RKO (cell line): ENCODE data around the gene PPCS.
A peak's percentile ranks its signal among the peaks of the same experiment; 100 is the strongest.
"Not testable (repeated sequence)": the region's sequence is repeated elsewhere in the genome, so short reads cannot be mapped to it uniquely, and the experiment has no call there.

Experiments
- DNase-seq: peaks from one replicate; pipeline ENCODE4 v3.0.0-alpha.2; 2016; ENCODE audit warnings: low spot score

The PPCS gene

DNA sequence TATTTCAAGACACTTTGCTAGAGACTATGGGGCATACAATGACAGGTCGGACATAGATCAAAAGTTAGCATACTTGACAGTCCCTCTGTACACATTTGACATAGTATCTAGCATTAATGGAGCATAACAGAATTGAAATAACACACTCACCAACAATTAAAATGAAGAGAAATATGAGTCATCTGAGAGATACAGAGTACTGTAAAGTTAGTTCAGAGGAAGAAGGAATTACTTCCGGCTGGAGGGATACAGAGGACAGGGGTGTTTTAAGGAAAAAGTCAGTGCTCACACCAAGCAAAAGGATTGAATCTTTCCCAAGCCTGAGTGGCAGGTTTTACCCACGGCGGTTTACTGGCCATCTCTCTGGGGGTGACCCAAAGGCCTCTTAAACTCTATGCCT is 3.0 kb upstream of the PPCS start:
- DNase-seq: no peak

DNA sequence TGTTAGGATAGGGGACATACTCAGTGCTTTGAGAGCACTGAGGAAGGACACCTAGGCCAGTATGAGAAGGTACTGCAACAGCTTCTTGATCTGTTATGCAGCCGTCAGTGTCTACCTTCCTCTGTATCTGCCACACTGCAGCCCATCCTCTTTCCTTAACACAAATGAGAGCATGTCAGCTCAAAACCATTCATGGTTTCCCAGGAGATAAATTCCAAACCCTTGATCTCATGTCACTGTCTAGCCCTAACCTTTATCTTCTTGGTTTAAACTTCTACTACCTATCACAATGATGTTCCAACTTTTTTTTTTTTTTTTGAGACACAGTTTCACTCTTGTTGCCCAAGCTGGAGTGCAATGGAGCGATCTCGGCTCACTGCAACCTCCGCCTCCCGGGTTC is 1.9 kb upstream of the PPCS start:
- no peak for DNase-seq

DNA sequence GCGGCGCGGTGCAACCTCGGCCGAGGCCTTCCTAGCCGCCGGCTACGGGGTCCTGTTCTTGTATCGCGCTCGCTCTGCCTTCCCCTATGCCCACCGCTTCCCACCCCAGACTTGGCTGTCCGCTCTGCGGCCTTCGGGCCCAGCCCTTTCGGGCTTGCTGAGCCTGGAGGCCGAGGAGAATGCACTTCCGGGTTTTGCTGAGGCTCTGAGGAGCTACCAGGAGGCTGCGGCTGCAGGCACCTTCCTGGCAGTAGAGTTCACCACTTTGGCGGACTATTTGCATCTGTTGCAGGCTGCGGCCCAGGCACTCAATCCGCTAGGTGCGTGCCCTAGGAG is 379 bp downstream of the PPCS start:
- DNase-seq: peak; percentile 74

DNA sequence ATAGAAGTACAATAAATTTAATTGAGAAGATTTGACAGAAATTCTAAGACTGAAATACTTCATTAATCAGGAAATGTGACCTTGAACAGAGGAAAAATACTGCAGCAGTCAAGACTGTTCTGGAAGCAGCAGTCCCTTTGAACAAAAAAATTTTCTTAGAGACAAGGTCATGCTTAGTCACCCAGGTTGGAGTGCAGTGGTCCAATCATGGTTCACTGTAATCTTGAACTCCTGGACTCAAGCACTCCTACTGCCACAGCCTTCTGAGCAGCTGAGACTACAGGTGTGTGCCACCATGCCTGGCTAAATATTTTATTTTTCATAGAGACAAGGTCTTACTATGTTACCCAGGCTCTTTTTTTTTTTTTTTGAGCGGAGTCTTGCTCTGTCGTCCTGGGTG is 4.9 kb downstream of the PPCS start:
- peak; percentile 29 for DNase-seq

DNA sequence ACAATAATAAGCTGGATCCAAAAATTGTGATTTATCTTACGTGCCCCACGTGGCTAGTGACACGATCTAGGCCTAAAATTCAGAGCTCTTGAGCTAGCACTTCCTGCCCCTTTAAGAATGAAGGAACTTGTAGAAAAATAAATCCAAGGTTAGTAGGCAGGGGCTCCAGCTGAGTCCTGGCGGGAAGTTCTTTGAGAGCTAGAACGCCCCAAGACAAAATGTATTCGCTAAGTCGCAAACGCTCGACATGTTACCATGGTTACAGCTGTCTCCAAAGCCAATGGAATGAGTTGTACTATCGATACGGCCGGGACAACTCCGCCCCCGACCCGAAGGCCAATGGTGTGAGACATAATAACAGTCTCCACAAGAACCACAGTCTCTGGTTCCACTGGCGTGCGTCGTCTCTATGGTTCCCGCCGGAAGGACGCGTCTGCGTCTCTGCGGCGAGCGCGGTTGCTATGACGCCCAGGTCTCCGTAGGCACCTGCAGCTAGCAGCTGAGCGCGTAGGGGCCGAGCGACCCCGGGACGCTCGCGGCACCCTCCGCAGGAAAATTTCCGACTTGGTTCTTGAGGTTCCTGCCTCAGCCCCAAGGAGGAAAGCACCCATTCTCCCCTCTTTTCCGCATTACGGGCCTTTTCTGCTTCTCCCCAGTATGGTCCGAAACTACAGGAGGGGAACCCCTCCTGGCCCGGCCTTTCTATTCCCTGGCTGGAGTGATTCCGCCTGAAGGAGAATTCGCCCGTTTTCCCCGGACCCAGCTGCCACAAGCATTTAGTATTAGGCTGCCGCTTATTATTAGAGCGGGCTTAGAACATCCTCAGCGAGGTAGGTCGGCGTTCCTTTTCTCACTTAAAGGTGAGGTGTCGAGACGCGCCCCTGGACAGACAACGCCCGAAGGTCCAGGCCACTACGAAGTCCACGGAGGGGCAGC is 6.8 kb downstream of the PPCS start, which contains the start of gene CCDC30:
Gene CCDC30 (plus strand): TSS at position 459 of the 936 bp plus-strand sequence. CDS start 17,266 bp downstream, outside the sequence.
- DNase-seq: peak; percentile 99

DNA sequence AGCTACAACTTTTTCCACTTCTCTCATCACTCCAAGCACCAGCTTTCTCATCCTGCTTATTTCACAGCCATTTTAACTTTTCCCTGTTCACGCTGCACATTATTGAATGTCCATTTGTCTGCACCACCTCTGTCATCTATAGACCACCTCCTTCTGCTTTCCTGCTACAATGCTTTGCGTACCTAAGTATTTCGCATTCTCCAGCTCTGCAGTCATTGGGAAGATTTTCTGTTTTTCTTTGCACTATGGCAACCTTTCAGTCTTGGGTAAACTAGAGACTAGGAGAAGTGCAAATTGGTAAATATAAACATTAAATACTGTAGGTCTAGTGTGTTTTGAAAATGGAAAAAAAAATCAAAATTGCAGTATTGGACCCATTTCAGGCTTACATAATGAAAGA is 7.6 kb downstream of the PPCS start:
- no peak for DNase-seq

DNA sequence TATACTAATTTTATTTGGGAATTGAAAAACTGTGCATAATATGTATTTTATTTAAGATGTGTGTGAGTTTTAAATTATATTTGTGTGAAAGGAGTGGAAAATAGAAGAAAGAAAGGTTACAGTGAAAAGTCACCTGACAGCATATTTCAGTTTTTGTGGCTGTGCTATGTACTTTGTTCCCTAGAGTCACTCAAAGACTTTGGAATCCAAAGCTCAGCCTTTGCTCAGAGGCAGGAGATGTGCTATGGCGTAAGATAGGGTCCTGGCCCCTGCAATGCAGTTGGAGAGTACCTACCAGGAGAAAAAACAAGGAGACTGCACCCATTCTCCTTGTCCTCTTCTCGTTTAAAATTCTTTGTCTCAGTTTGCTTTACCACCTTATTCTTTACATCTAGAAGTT is 9.7 kb downstream of the PPCS start:
- no peak for DNase-seq

DNA sequence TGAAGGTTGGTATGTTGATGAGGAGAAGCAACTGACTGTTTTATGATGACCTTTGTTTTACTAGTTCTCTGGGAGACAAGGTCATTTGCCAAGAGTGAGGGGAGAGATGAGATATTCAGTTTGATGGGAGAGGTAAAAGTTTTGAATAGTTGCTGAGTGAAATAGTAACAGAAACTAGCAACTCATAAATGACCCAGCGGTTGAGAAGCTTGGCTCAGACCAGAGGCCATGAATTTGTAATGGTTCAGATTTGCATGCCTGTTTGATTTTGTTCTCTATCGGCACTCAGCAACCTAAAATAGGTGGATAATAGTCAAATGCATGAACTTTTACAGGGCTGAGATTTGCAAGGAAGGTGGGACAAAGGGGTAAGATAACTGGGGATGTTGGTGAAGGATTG is 13.4 kb downstream of the PPCS start:
- no peak for DNase-seq

DNA sequence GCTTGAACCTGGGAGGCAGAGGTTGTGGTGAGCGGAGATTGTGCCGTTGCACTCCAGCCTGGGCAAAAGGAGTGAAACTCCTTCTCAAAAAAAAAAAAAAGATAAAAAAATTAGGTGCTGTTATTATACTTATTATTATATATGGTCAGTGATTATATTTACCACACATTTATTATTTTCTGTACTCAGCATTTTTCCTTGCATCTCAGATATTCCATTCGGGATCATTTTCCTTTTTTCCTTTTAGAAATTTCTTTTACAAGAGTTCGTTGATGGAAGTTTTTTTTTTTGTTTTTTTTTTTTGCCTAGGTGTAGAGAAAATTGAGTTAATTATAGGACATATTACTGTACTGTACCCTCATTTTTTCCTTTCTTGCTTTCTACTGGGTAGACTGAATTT is 20.3 kb downstream of the PPCS start:
- no peak for DNase-seq

DNA sequence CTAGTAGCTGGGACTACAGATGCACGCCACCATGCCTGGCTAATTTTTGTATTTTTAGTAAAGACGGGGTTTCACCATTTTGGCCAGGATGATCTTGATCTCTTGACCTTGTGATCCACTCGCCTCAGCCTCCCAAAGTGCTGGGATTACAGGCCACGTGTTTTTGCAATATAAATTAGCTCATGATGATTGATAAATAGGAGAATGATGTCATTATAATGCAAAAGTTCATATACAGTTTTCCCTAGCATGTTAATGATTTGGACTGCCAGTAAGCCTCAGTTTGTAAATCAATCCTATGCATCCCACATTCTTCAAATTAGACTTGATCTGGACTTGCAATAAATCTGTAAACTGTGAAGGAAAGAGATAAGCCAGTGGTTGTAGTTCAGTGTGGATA is 21.0 kb downstream of the PPCS start:
- not testable (repeated sequence) for DNase-seq

DNA sequence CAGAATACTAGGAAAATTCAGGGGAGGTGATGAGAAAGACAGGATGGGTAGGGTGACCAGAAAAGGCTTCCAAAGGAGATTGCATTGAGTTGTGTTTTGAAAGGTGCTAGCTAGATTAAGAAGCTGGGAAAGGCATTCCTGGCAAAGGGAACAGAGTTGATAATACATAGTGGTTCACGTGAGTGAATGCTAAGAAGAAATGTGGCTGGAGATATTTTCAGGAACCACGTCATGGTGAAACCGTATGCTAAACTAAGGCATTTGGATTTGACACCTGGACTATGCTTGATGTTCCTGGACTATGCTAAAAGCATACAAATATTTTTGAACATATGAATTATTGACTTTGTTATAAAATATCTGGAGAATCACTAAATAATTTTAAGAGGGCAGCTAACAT is 21.4 kb downstream of the PPCS start:
- DNase-seq: no peak

DNA sequence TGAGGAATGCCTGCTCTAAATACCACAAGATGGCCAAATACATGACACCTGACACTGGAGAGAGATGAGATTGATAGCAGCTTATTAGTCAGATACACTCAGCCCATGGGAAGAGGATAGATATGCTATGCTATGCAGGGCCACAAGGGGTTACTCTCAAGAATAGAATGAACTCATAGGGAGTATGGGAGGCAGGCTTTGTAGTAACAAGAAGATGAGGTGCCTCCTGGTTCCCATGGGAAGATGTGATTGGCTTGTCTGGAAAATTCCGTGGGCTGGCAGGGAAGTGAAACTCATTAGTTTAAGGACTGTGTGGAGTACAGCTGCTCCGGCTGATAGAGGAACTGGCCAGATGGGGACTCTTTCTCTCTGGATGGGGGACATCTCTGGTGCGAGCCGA is 23.3 kb downstream of the PPCS start:
- peak; percentile 80 for DNase-seq

DNA sequence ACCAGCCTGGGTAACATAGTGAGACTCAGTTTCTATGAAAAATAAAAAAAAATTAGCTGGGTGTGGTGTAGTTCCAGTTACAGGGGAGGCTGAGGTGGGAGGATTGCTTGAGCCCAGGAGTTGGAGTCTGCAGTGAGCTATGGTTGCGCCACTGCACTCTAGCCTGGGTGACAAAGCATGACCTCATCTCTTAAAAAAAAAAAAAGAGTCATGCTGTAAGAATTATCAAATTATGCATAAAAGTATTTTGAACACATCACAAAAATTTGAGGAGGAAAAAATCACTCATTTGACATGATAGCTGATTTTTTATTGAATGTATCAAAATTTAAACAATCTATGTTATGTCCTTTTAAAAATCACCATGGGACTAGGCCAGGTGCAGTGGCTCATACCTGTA is 24.6 kb downstream of the PPCS start:
- DNase-seq: peak; percentile 39

DNA sequence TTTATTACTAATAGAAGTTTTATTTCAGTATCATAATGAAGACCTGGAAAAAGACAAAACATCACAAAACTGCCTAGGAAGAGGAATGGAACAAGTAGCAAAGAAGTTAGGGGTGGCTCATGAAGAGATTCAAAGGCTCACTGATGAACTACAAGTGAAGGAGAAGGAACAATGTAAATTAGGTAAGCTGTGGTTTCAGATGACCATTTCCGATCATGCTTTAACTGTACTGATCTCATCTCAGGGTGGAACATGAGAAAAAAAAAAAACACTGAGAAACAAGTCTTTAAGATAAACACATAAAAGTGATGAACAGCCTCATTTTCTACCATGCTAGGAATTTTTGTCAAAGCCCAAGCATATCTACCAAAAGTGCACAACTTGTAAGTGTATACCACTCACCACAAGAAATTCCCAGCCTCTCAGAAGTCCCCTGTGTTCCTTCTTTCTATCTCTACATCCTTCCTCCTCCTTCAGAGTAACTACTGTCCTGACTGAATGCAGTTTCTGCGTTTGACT is 26.4 kb downstream of the PPCS start:
- no peak for DNase-seq

DNA sequence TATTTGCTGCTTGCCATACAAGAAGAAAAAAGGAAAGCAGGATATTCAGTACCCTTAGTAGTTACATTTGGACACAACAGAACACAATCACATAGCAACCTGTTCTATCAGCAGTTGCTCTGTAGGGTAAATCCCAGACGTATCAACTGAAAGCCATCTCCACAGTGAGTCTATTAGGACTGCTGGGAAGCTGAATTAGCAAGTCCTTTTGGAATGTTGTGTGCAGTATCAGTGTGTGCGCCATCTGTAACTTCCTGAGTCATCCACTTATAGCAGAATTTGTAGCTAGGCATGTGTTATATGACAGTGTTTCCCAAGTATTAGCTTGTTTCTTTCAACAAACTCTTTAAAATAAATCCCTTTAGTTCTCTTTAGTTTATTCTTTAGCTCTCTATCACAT is 28.0 kb downstream of the PPCS start:
- DNase-seq: peak; percentile 94

DNA sequence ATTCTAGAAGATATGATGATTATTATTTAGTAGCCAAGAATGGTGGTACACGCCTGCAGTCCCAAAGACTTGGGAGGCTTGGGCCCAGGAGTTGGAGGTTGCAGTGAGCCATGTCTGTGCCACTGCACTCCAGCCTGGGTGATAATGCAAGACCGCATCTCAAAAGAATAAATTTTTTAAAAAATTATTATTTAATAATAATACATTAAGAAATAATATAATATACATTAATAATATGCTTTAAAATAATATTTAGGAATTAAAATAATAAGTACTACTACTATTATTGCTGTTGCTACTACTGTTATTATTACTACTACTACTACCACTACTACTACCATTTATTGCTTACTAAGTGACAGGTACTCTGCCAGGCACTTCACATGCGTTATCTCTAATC is 33.9 kb downstream of the PPCS start:
- no peak for DNase-seq

DNA sequence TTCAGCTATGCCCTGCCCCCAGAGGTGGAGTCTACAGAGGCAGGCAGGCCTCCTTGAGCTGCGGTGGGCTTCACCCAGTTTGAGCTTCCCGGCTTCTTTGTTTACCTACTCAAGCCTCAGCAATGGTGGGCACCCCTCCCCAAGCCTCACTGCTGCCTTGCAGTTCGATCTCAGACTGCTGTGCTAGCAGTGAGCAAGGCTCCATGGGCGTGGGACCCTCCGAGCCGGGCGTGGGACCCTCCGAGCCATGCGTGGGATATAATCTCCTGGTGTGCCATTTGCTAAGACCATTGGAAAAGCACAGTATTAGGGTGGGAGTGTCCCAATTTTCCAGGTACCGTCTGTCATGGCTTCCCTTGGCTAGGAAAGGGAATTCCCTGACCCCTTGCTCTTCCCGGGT is 45.7 kb downstream of the PPCS start:
- not testable (repeated sequence) for DNase-seq

DNA sequence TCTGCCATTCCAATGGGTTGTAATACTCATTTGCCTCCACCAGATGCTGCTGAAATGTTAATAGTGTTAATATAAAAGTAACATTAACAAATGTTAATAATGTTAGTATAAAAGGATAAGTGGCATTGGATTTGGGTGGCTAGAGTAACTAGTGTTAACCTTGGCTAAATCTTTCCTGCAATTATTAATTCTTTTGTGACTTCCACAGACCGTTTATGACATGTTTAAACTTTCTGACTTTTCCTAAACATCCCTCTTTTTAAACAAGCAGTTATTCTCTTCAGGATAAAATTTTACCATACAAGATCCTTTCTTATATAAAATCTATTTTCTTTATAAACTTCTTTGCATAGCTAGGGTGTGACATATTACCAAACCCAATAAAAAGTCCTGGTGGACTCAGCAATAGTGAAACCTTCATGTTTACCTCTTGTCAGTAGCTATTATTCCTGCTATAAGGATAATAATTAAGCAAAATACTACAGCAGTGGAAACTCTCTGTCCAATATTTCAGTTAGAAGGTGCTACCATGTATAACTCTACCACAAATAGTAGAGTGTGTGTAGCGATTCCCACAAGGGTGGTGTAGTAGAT is 48.3 kb downstream of the PPCS start:
- no peak for DNase-seq

DNA sequence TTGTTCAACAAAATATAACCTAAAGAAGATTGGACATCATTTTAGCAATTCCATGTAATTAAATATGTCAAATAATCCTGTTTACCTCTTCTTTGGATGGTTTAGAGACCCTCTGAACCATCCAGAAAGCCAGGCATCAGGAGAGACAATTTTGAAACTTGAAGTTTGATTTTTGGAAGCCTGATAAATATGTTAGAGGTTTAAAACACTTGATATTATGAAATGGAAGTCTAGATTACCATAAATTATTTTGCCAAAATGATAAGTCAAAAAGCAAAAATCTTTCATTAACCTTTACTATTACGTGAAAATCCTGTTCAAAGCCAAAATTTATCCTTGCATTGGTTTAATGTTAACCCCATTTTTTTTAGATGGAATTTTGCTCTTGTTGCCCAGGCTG is 50.2 kb downstream of the PPCS start:
- no peak for DNase-seq
